GM19395 (cell line): ENCODE measurements around the gene NAGA.

Source experiments
- ATAC-seq: cut with Tn5 transposase; IDR thresholded peaks from one replicate; pipeline ENCODE4 v1.9.1; 2021; ENCODE audit warnings: mild to moderate bottlenecking, moderate library complexity; ENCODE audit not compliant: unreplicated experiment

Gene NAGA

GRCh38 chr22:42050641-42051180, 19.9 kb downstream of the NAGA start:
- ATAC-seq: no peak

GRCh38 chr22:42041784-42042183, 28.8 kb downstream of the NAGA start:
- ATAC-seq: no peak

GRCh38 chr22:42039271-42039670, 31.3 kb downstream of the NAGA start:
- ATAC-seq: no peak

- no peak for ATAC-seq
Measured at GRCh38 chr22:42035256-42035655, 35.4 kb downstream of the NAGA start.

- ATAC-seq: no peak
Measured at GRCh38 chr22:42033263-42034181, 37.1 kb downstream of the NAGA start.

GRCh38 chr22:42026705-42027104, 43.9 kb downstream of the NAGA start:
- ATAC-seq: no peak

GRCh38 chr22:42025421-42025820, 45.2 kb downstream of the NAGA start:
- no peak for ATAC-seq

GRCh38 chr22:42022162-42022847, 48.3 kb downstream of the NAGA start:
- no peak for ATAC-seq

GRCh38 chr22:42021571-42021970, 49.0 kb downstream of the NAGA start:
- ATAC-seq: no peak

GRCh38 chr22:42018224-42018623, 52.4 kb downstream of the NAGA start:
- ATAC-seq: no peak

- ATAC-seq: no peak
Measured at GRCh38 chr22:42016111-42016510, 54.5 kb downstream of the NAGA start.

GRCh38 chr22:42013385-42013784, 57.2 kb downstream of the NAGA start:
- ATAC-seq: no peak

- ATAC-seq: no peak
Measured at GRCh38 chr22:42010778-42011177, 59.8 kb downstream of the NAGA start.
